Adrenal gland (tissue), 5 donors: ENCODE measurements around the gene ENDOV.

ENCODE experiments used
- CTCF ChIP-seq, 6 experiments: fragments of 450-650 bp in 4 of 6; fragments of 200-600 bp in 2 of 6; sonication (generic) in 1 of 6; IDR thresholded peaks; 1 replicate in 5 of 6; 2 replicates in 1 of 6; pipeline versions ENCODE4 v1.5.1 to v1.8.0; 2016 to 2021; ENCODE audit warnings: antibody characterized with exemption in 6 of 6, mild to moderate bottlenecking in 2 of 6, moderate library complexity in 1 of 6
- POLR2A ChIP-seq, 2 donors: fragments of 450-650 bp; IDR thresholded peaks; one replicate each; pipeline ENCODE4 v1.6.1; 2017; ENCODE audit warnings: antibody characterized with exemption in 2 of 2, mild to moderate bottlenecking in 2 of 2, moderate library complexity in 1 of 2
- donor health status: DM: no; HTN: no; CAD: no.

- TF ChIP-seq POLR2A (IDR thresholded peaks at IDR 0.05) (no peak), CTCF (IDR thresholded peaks at IDR 0.05) (no peak)
Measured at GRCh38 chr17:80431246-80432195, 16.6 kb downstream of the ENDOV start.
